HepG2 (cell line): ENCODE measurements around the gene MCM8. TPM values are rescaled to one million over a fixed set of nuclear protein-coding genes. Genes with fewer than 3 reads are reported as not detected.

ENCODE experiments used
- CCAR2 ChIP-seq: fragments of 200-400 bp; formaldehyde crosslinking; optimal IDR thresholded peaks from 2 replicates; pipeline ENCODE3; 2018; ENCODE audit warnings: low read depth, mild to moderate bottlenecking, low read length, moderate library complexity
- FOSL2 ChIP-seq: sonication (generic); formaldehyde crosslinking; IDR thresholded peaks from 2 replicates; pipeline ENCODE4 v1.4.0; 2020; ENCODE audit warnings: missing genetic modification reagents
- HDAC2 ChIP-seq: sonication (generic); formaldehyde crosslinking; IDR thresholded peaks from 2 replicates; pipeline ENCODE4 v1.4.0; 2020; ENCODE audit warnings: missing genetic modification reagents
- HMG20A ChIP-seq: IDR thresholded peaks from 2 replicates; pipeline ENCODE4 v1.6.1; 2016; ENCODE audit warnings: borderline replicate concordance
- KAT8 ChIP-seq: IDR thresholded peaks from 2 replicates; pipeline ENCODE4 v1.6.1; 2016; ENCODE audit warnings: missing genetic modification reagents, missing compliant biosample characterization
- MAFF ChIP-seq: IDR thresholded peaks from 2 replicates; pipeline ENCODE4 v1.6.1; 2011; ENCODE audit warnings: low read depth, low read length, improper control_type of control experiment
- MIER2 ChIP-seq: IDR thresholded peaks from 2 replicates; pipeline ENCODE4 v1.6.1; 2016; ENCODE audit warnings: missing biosample characterization, missing genetic modification reagents
- RFX1 ChIP-seq: fragments of 450-650 bp; IDR thresholded peaks from 2 replicates; pipeline ENCODE4 v1.6.1; 2017
- SAP130 ChIP-seq: IDR thresholded peaks from 2 replicates; pipeline ENCODE4 v1.6.1; 2016; ENCODE audit warnings: low read depth
- TARDBP ChIP-seq: sonication (generic); formaldehyde crosslinking; IDR thresholded peaks from 2 replicates; pipeline ENCODE4 v1.8.0; 2022; ENCODE audit warnings: mild to moderate bottlenecking, missing genetic modification reagents
- ZBTB7A ChIP-seq: sonication (generic); formaldehyde crosslinking; IDR thresholded peaks from 2 replicates; pipeline ENCODE4 v1.8.0; 2022; ENCODE audit warnings: mild to moderate bottlenecking, missing genetic modification reagents
- ZNF264 ChIP-seq: sonication (generic); formaldehyde crosslinking; IDR thresholded peaks from 2 replicates; pipeline ENCODE4 v1.4.0; 2020; ENCODE audit warnings: missing genetic modification reagents
- ZNF354B ChIP-seq: sonication (generic); formaldehyde crosslinking; IDR thresholded peaks from 2 replicates; pipeline ENCODE4 v1.8.0; 2022; ENCODE audit warnings: mild to moderate bottlenecking, missing genetic modification reagents
- ZNF737 ChIP-seq: sonication (generic); formaldehyde crosslinking; IDR thresholded peaks from 2 replicates; pipeline ENCODE4 v1.5.0; 2020; ENCODE audit warnings: missing genetic modification reagents, mild to moderate bottlenecking, borderline replicate concordance
- ZZZ3 ChIP-seq: sonication (generic); formaldehyde crosslinking; IDR thresholded peaks from 2 replicates; pipeline ENCODE4 v1.4.0; 2020; ENCODE audit warnings: missing genetic modification reagents, mild to moderate bottlenecking, borderline replicate concordance
- polyA plus RNA-seq, 8 experiments: library from polyadenylated mRNA; depleted of rRNA in 3 of 8; stranded (reverse) in 7 of 8; unstranded in 1 of 8; fragments of >200 nt; fragmentation: Illumina TruSeq in 4 of 8; extraction: Trizol in 4 of 8; gene quantifications; 2 replicates each; pipeline versions ENCODE4 v1.2.1 to v1.2.3, GENCODE V29; 2011 to 2016; ENCODE audit warnings: low read depth in 4 of 8, missing spikeins in 1 of 8, mixed read lengths in 1 of 8; ENCODE audit not compliant: insufficient read depth in 1 of 8
- total RNA-seq, 5 experiments: library from RNA; depleted of rRNA; stranded (reverse); fragments of >200 nt; fragmentation: Illumina TruSeq; extraction: Trizol; gene quantifications; 2 replicates each; pipeline ENCODE4 v1.2.3, GENCODE V29; 2016; ENCODE audit warnings: low read depth in 1 of 5
- TF ChIP-seq, protein P1 (sequence below): sonication (generic); formaldehyde crosslinking; IDR thresholded peaks from one replicate; pipeline ENCODE4 v1.5.1; 2020; ENCODE audit warnings: mild to moderate bottlenecking, missing genetic modification reagents; ENCODE audit errors: not compliant biosample characterization
- TF ChIP-seq, protein P2 (sequence below): IDR thresholded peaks from 2 replicates; pipeline ENCODE4 v1.6.1; 2018; ENCODE audit warnings: missing genetic modification reagents, mild to moderate bottlenecking, missing compliant biosample characterization
- TF ChIP-seq, protein P3 (sequence below): sonication (generic); formaldehyde crosslinking; IDR thresholded peaks from 2 replicates; pipeline ENCODE4 v1.5.0; 2020; ENCODE audit warnings: missing genetic modification reagents, mild to moderate bottlenecking, borderline replicate concordance
- TF ChIP-seq, protein P4 (sequence below): sonication (generic); formaldehyde crosslinking; IDR thresholded peaks from 2 replicates; pipeline ENCODE4 v1.5.0; 2020; ENCODE audit warnings: missing genetic modification reagents, mild to moderate bottlenecking, borderline replicate concordance

Gene MCM8
- total and polyA plus RNA-seq, 2 of the 13 experiments (the other 11 are each of a cell fraction or from before 2014, with no cell fraction given) = 11.5 to 59.3 TPM

DNA sequence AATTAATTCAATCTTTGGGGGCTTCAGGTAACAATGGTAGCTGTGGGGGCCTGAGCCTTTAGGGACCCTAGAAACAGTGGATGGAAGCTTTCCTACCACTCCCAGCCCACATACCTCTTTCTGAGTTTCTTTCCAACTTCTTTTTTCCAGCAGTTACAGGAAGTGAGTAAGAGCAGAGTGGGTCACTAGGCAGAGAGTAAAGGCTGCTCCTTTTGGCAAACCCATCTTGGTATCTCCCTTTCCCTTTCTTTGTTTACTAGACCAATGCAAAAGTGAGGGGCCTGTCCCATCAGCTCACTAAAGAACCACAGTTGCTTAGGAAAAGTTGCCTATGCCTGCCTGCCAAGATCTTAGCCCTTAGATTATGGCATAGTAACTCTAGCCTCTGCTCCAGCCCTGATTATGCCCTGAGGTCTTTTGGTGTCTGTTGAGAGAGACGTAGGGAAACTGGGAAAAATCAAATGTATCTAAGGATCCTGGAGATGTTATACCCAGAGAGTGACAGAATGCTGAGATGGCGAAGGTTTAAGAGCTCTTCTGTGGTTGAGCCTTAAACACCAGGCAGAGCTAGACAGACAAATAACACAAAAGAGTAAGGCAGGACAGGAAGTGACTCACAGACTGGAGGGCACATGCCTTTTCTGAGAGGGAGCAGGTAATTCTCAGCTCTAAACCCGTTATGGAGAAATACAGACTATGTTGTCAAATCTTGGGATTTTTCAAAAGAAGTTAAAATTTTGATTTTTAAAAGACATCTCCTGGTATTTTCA is 31.4 kb upstream of the MCM8 start (continued):
- TF ChIP-seq, protein P1, sequence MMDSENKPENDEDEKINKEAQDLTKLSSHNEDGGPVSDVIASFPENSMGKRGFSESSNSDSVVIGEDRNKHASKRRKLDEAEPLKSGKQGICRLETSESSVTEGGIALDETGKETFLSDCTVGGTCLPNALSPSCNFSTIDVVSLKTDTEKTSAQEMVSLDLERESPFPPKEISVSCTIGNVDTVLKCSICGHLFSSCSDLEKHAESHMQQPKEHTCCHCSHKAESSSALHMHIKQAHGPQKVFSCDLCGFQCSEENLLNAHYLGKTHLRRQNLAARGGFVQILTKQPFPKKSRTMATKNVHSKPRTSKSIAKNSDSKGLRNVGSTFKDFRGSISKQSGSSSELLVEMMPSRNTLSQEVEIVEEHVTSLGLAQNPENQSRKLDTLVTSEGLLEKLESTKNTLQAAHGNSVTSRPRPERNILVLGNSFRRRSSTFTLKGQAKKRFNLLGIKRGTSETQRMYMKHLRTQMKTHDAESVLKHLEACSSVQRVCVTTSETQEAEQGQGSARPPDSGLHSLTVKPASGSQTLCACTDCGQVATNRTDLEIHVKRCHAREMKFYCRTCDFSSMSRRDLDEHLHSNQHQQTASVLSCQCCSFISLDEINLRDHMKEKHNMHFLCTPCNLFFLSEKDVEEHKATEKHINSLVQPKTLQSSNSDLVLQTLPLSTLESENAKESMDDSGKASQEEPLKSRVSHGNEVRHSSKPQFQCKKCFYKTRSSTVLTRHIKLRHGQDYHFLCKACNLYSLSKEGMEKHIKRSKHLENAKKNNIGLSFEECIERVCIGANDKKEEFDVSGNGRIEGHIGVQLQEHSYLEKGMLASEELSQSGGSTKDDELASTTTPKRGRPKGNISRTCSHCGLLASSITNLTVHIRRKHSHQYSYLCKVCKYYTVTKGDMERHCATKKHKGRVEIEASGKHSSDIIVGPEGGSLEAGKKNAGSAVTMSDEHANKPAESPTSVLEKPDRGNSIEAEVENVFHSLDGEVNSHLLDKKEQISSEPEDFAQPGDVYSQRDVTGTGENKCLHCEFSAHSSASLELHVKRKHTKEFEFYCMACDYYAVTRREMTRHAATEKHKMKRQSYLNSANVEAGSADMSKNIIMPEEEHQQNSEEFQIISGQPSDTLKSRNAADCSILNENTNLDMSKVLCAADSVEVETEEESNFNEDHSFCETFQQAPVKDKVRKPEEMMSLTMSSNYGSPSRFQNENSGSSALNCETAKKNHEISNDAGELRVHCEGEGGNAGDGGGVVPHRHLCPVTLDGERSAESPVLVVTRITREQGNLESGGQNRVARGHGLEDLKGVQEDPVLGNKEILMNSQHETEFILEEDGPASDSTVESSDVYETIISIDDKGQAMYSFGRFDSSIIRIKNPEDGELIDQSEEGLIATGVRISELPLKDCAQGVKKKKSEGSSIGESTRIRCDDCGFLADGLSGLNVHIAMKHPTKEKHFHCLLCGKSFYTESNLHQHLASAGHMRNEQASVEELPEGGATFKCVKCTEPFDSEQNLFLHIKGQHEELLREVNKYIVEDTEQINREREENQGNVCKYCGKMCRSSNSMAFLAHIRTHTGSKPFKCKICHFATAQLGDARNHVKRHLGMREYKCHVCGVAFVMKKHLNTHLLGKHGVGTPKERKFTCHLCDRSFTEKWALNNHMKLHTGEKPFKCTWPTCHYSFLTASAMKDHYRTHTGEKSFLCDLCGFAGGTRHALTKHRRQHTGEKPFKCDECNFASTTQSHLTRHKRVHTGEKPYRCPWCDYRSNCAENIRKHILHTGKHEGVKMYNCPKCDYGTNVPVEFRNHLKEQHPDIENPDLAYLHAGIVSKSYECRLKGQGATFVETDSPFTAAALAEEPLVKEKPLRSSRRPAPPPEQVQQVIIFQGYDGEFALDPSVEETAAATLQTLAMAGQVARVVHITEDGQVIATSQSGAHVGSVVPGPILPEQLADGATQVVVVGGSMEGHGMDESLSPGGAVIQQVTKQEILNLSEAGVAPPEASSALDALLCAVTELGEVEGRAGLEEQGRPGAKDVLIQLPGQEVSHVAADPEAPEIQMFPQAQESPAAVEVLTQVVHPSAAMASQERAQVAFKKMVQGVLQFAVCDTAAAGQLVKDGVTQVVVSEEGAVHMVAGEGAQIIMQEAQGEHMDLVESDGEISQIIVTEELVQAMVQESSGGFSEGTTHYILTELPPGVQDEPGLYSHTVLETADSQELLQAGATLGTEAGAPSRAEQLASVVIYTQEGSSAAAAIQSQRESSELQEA (CRISPR knock-in tag) = no peak
- TF ChIP-seq ZZZ3 (CRISPR knock-in tag) (no peak), RFX1 (no peak), MIER2 (CRISPR knock-in tag) (0 out of 2 replicates have a peak, but pooled peaks have one; percentile 9), TARDBP (no peak), MAFF (no peak), SAP130 (0 out of 2 replicates have a peak, but pooled peaks have one; percentile 17), CCAR2 (no peak), KAT8 (no peak), HDAC2 (no peak), ZNF354B (0 out of 2 replicates have a peak, but pooled peaks have one; percentile 32), ZNF737 (CRISPR knock-in tag) (no peak), ZBTB7A (CRISPR knock-in tag) (no peak), HMG20A (CRISPR knock-in tag) (no peak), FOSL2 (peak; percentile 87), ZNF264 (no peak)
- TF ChIP-seq, protein P2, sequence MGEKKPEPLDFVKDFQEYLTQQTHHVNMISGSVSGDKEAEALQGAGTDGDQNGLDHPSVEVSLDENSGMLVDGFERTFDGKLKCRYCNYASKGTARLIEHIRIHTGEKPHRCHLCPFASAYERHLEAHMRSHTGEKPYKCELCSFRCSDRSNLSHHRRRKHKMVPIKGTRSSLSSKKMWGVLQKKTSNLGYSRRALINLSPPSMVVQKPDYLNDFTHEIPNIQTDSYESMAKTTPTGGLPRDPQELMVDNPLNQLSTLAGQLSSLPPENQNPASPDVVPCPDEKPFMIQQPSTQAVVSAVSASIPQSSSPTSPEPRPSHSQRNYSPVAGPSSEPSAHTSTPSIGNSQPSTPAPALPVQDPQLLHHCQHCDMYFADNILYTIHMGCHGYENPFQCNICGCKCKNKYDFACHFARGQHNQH (CRISPR knock-in tag) = no peak
- TF ChIP-seq, protein P3, sequence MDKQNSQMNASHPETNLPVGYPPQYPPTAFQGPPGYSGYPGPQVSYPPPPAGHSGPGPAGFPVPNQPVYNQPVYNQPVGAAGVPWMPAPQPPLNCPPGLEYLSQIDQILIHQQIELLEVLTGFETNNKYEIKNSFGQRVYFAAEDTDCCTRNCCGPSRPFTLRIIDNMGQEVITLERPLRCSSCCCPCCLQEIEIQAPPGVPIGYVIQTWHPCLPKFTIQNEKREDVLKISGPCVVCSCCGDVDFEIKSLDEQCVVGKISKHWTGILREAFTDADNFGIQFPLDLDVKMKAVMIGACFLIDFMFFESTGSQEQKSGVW (CRISPR knock-in tag) = no peak
- TF ChIP-seq, protein P4, sequence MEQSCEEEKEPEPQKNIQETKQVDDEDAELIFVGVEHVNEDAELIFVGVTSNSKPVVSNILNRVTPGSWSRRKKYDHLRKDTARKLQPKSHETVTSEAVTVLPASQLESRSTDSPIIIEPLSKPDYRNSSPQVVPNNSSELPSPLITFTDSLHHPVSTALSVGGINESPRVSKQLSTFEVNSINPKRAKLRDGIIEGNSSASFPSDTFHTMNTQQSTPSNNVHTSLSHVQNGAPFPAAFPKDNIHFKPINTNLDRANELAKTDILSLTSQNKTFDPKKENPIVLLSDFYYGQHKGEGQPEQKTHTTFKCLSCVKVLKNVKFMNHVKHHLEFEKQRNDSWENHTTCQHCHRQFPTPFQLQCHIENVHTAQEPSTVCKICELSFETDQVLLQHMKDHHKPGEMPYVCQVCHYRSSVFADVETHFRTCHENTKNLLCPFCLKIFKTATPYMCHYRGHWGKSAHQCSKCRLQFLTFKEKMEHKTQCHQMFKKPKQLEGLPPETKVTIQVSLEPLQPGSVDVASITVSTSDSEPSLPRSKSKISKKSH (CRISPR knock-in tag) = no peak
